ENCODE data around the gene PCK1. TPM values are rescaled to one million over a fixed set of nuclear protein-coding genes. Genes with fewer than 3 reads are reported as not detected.

The PCK1 gene
- total RNA-seq, 5 donors from 2014 or later (not counting 1 experiment from before 2014, with no cell fraction given) = 0.25 to 0.53 (median 0.26) TPM; not detected in 2

- CTCF ChIA-PET = interaction anchor here in 1 of 2 donors (0.6 kb wide), 1 partner anchor 1812 kb away, joined by 3 read pairs; no protein-coding TSS in a partner anchor
- Histone ChIP-seq H3K4me3 (ENCODE audit: control insufficient read depth in 1 of 2, extremely low read depth in 1 of 2, low read length in 1 of 2) (no peak overlapping the region), H3K36me3 (ENCODE audit: control insufficient read depth in 2 of 2, extremely low read depth in 1 of 2, insufficient read depth in 1 of 2, low read length in 1 of 2) (no peaks in the 10 kb centered on the region), H3K9me3 (no peaks in the 10 kb centered on the region), H3K27ac (ENCODE audit: low read length) (no peak overlapping the region), H3K4me1 (ENCODE audit: control insufficient read depth in 1 of 2, extremely low read depth in 1 of 2, insufficient read depth in 2 of 2, low read length in 2 of 2) (no peaks in the 10 kb centered on the region), H3K27me3 (replicated peaks in 1 of 2; ENCODE audit: control insufficient read depth in 2 of 2, extremely low read depth in 1 of 2, insufficient read depth in 2 of 2, low read length in 1 of 2) (peaks cover 2 to 45% of the 10 kb centered on the region in 2 experiments)
- H3K4me3 Mint-ChIP-seq = no peak overlapping the region
- H3K27me3 Mint-ChIP-seq = peaks cover 31 to 34% of the 10 kb centered on the region in 2 donors
- no peaks in the 10 kb centered on the region for H3K9me3 Mint-ChIP-seq
- H3K36me3 Mint-ChIP-seq = no peaks in the 10 kb centered on the region
- H3K4me1 Mint-ChIP-seq = no peaks in the 10 kb centered on the region
- WGBS (ENCODE audit: insufficient coverage) = 37% methylated on average over 4 of the region's 5 CpGs
- no peak overlapping the region for H3K27ac Mint-ChIP-seq
- POLR2A ChIA-PET = no interaction called here
- DNase-seq = no peak
- ATAC-seq (replicated peaks in 1 of 4) = no peak
These were observed 13.0 kb downstream of the PCK1 start for GRCh38 chr20:57573894-57574293.

GRCh38 chr20:57574954-57575353 is 14.0 kb downstream of the PCK1 start:
- Mint-ChIP-seq H3K27me3 (peaks cover 32 to 36% of the 10 kb centered on the region in 2 donors), H3K4me3 (no peak overlapping the region), H3K4me1 (no peaks in the 10 kb centered on the region), H3K9me3 (no peaks in the 10 kb centered on the region), H3K27ac (no peak overlapping the region), H3K36me3 (no peaks in the 10 kb centered on the region)
- Histone ChIP-seq H3K9me3 (no peaks in the 10 kb centered on the region), H3K27me3 (replicated peaks in 1 of 2; ENCODE audit: control insufficient read depth in 2 of 2, extremely low read depth in 1 of 2, insufficient read depth in 2 of 2, low read length in 1 of 2) (peaks cover 2 to 53% of the 10 kb centered on the region in 2 experiments), H3K4me3 (ENCODE audit: control insufficient read depth in 1 of 2, extremely low read depth in 1 of 2, low read length in 1 of 2) (no peak overlapping the region), H3K36me3 (ENCODE audit: control insufficient read depth in 2 of 2, extremely low read depth in 1 of 2, insufficient read depth in 1 of 2, low read length in 1 of 2) (no peaks in the 10 kb centered on the region), H3K4me1 (ENCODE audit: control insufficient read depth in 1 of 2, extremely low read depth in 1 of 2, insufficient read depth in 2 of 2, low read length in 2 of 2) (no peaks in the 10 kb centered on the region), H3K27ac (ENCODE audit: low read length) (no peak overlapping the region)
- DNase-seq (no peak), ATAC-seq (replicated peaks in 1 of 4) (no peak)
- POLR2A ChIA-PET = no interaction called here
- CTCF ChIA-PET = no interaction called here

DNA sequence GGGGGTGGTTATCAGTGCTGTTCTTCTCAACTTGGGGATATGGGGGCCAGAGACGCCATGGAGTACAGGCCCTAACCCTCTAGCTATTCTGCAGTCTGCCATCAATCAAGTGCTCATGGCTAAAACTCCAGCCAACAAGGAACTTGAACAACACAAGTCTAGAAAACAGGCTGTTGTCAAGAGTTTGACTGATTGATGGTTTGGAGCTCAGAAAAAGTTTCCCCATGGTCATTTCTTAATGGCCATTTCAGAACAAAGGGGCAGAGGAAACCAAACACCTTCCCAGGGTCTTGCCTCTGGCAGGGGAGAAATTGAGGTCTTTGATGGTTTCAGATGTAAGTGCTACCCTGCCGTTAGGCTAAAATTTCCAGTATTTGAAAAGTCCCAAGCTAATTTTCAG is 15.1 kb downstream of the PCK1 start:
- ChIA-PET CTCF (no interaction called here), POLR2A (no interaction called here)
- Histone ChIP-seq H3K4me3 (ENCODE audit: control insufficient read depth in 1 of 2, extremely low read depth in 1 of 2, low read length in 1 of 2) (no peak overlapping the region), H3K36me3 (ENCODE audit: control insufficient read depth in 2 of 2, extremely low read depth in 1 of 2, insufficient read depth in 1 of 2, low read length in 1 of 2) (no peaks in the 10 kb centered on the region), H3K4me1 (ENCODE audit: control insufficient read depth in 1 of 2, extremely low read depth in 1 of 2, insufficient read depth in 2 of 2, low read length in 2 of 2) (no peaks in the 10 kb centered on the region), H3K9me3 (no peaks in the 10 kb centered on the region), H3K27me3 (replicated peaks in 1 of 2; ENCODE audit: control insufficient read depth in 2 of 2, extremely low read depth in 1 of 2, insufficient read depth in 2 of 2, low read length in 1 of 2) (peaks cover 2 to 56% of the 10 kb centered on the region in 2 experiments), H3K27ac (ENCODE audit: low read length) (no peak overlapping the region)
- no peaks in the 10 kb centered on the region for H3K9me3 Mint-ChIP-seq
- H3K27ac Mint-ChIP-seq = no peak overlapping the region
- no peak overlapping the region for H3K4me3 Mint-ChIP-seq
- H3K27me3 Mint-ChIP-seq = peaks cover 35 to 43% of the 10 kb centered on the region in 2 donors
- DNase-seq = no peak
- ATAC-seq (replicated peaks in 1 of 4) = no peak
- no CpG with 5 or more reads among the region's 2 CpGs for WGBS (ENCODE audit: insufficient coverage)
- H3K4me1 Mint-ChIP-seq = no peaks in the 10 kb centered on the region
- no peaks in the 10 kb centered on the region for H3K36me3 Mint-ChIP-seq

- H3K27ac ChIP-seq (ENCODE audit: low read length) = no peak overlapping the region
- no peak for DNase-seq
- CTCF ChIA-PET = no interaction called here
- H3K4me1 ChIP-seq (ENCODE audit: control insufficient read depth in 1 of 2, extremely low read depth in 1 of 2, insufficient read depth in 2 of 2, low read length in 2 of 2) = no peaks in the 10 kb centered on the region
- 72% methylated on average over 3 of the region's 6 CpGs for WGBS (ENCODE audit: insufficient coverage)
- H3K27me3 Mint-ChIP-seq = peaks cover 39 to 49% of the 10 kb centered on the region in 2 donors
- no peak overlapping the region for H3K27ac Mint-ChIP-seq
- no peaks in the 10 kb centered on the region for H3K4me1 Mint-ChIP-seq
- H3K9me3 Mint-ChIP-seq = no peaks in the 10 kb centered on the region
- peaks cover 2 to 64% of the 10 kb centered on the region in 2 experiments for H3K27me3 ChIP-seq (replicated peaks in 1 of 2; ENCODE audit: control insufficient read depth in 2 of 2, extremely low read depth in 1 of 2, insufficient read depth in 2 of 2, low read length in 1 of 2)
- no peak overlapping the region for H3K4me3 Mint-ChIP-seq
- H3K9me3 ChIP-seq = no peaks in the 10 kb centered on the region
- H3K4me3 ChIP-seq (ENCODE audit: control insufficient read depth in 1 of 2, extremely low read depth in 1 of 2, low read length in 1 of 2) = no peak overlapping the region
- no peaks in the 10 kb centered on the region for H3K36me3 Mint-ChIP-seq
- no peaks in the 10 kb centered on the region for H3K36me3 ChIP-seq (ENCODE audit: control insufficient read depth in 2 of 2, extremely low read depth in 1 of 2, insufficient read depth in 1 of 2, low read length in 1 of 2)
- ATAC-seq (replicated peaks in 1 of 4) = no peak
- POLR2A ChIA-PET = no interaction called here
These were observed 16.0 kb downstream of the PCK1 start for GRCh38 chr20:57576617-57577550.

DNA sequence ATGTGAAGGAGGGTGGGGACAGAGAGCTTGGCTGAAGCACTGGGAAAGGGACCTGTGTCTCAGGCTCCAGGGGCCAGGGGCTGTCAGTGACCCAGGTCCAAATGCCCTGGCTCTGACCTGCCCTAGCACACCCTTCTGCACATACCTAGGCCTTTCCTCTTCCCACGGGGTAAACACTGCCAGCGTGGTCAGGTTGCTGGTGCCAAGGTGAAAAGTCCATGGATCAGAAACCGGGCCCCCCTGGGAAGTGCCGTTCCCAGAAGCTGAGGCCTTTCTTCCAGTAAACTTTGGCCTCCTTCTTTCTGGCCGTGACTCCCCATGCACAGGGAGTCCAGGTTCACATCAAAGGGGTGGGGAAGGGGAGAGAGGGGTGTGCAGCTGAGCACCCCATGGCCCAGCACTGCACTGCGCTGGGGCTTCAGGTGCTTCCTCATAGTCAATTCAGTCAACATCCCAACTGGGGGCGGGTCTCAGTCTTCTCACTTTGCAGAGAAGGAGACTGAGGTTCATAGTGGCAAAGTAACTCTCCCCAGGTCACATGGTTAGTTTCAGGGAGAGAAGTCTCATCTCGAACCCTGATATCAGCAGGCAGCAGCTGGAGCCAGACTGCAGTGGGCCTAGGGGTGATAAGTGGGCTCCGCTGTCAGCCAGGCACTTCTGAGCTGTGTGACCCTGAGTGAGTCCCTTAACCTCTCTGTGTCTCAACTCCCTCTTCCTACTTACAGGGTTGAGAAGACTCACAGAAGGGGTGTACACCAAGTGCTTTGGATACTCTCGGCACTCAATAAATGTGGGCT is 17.0 kb downstream of the PCK1 start:
- peaks cover 2 to 63% of the 10 kb centered on the region in 2 experiments for H3K27me3 ChIP-seq (replicated peaks in 1 of 2; ENCODE audit: control insufficient read depth in 2 of 2, extremely low read depth in 1 of 2, insufficient read depth in 2 of 2, low read length in 1 of 2)
- POLR2A ChIA-PET = interaction anchor here in 1 of 2 donors (0.5 kb wide), 1 partner anchor 598 kb away, joined by 3 read pairs; no protein-coding TSS in a partner anchor
- H3K27ac ChIP-seq (ENCODE audit: low read length) = no peak overlapping the region
- H3K36me3 ChIP-seq (ENCODE audit: control insufficient read depth in 2 of 2, extremely low read depth in 1 of 2, insufficient read depth in 1 of 2, low read length in 1 of 2) = no peaks in the 10 kb centered on the region
- H3K4me3 ChIP-seq (ENCODE audit: control insufficient read depth in 1 of 2, extremely low read depth in 1 of 2, low read length in 1 of 2) = no peak overlapping the region
- Mint-ChIP-seq H3K27ac (no peak overlapping the region), H3K4me1 (no peaks in the 10 kb centered on the region), H3K4me3 (no peak overlapping the region), H3K36me3 (no peaks in the 10 kb centered on the region), H3K27me3 (peaks cover 42 to 52% of the 10 kb centered on the region in 2 donors), H3K9me3 (no peaks in the 10 kb centered on the region)
- no peak for ATAC-seq (replicated peaks in 1 of 4)
- no peaks in the 10 kb centered on the region for H3K4me1 ChIP-seq (ENCODE audit: control insufficient read depth in 1 of 2, extremely low read depth in 1 of 2, insufficient read depth in 2 of 2, low read length in 2 of 2)
- 59% methylated on average over 5 of the region's 10 CpGs for WGBS (ENCODE audit: insufficient coverage)
- no peaks in the 10 kb centered on the region for H3K9me3 ChIP-seq
- DNase-seq = no peak
- CTCF ChIA-PET = no interaction called here

DNA sequence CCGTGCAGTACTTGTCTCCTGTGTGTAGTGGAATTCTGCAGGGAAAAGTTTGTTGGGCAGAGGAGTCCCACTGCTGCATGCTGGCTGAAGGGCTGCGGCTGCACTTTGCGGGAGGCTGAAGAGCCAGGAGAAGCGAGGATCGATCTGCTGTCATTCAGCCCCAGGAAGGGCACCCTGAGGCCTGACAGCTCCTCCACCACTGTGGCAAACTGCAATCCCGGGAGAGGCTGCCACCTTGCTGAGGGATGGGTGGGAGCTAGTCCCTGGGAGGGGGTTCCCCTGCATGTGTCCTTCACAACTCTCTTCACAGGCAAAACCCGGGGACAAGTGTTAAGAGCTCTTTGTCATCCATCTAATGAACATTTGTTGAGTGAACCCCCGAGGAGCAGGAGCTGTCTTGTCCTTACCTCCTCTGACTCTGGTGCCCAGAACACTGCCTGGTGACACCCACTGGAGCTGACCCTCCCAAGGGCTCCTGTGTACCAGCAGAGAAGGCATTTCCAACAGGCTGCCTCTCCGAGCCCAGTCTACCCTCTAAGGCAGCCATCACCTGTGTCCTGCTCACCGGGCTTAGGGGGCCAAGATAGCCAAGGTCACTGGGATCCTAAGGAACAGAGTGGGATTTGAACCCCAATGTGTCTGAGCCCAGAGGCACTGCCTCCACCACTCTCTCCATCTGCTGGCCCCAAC is 17.7 kb downstream of the PCK1 start:
- Mint-ChIP-seq H3K27me3 (peaks cover 48 to 57% of the 10 kb centered on the region in 2 donors), H3K4me3 (no peak overlapping the region), H3K27ac (no peak overlapping the region), H3K4me1 (no peaks in the 10 kb centered on the region), H3K9me3 (no peaks in the 10 kb centered on the region), H3K36me3 (no peaks in the 10 kb centered on the region)
- ATAC-seq (replicated peaks in 1 of 4) = no peak
- H3K9me3 ChIP-seq = no peaks in the 10 kb centered on the region
- H3K27me3 ChIP-seq (replicated peaks in 1 of 2; ENCODE audit: control insufficient read depth in 2 of 2, extremely low read depth in 1 of 2, insufficient read depth in 2 of 2, low read length in 1 of 2) = peaks cover 2 to 65% of the 10 kb centered on the region in 2 experiments
- CTCF ChIA-PET = interaction anchor here in 1 of 2 donors (0.5 to 0.6 kb wide), 2 partner anchors 76 to 602 kb away, joined by 3 to 4 read pairs; no protein-coding TSS in a partner anchor
- 73% methylated on average over 4 of the region's 10 CpGs for WGBS (ENCODE audit: insufficient coverage)
- DNase-seq = no peak
- H3K36me3 ChIP-seq (ENCODE audit: control insufficient read depth in 2 of 2, extremely low read depth in 1 of 2, insufficient read depth in 1 of 2, low read length in 1 of 2) = no peaks in the 10 kb centered on the region
- H3K4me1 ChIP-seq (ENCODE audit: control insufficient read depth in 1 of 2, extremely low read depth in 1 of 2, insufficient read depth in 2 of 2, low read length in 2 of 2) = no peaks in the 10 kb centered on the region
- no peak overlapping the region for H3K27ac ChIP-seq (ENCODE audit: low read length)
- no peak overlapping the region for H3K4me3 ChIP-seq (ENCODE audit: control insufficient read depth in 1 of 2, extremely low read depth in 1 of 2, low read length in 1 of 2)
- POLR2A ChIA-PET = interaction anchor here in 1 of 2 donors (0.5 kb wide), 1 partner anchor 597 kb away, joined by 3 read pairs; no protein-coding TSS in a partner anchor
